Hepatocyte (in vitro differentiated cells): ENCODE measurements around the gene SLC22A23. TPM values are rescaled to one million over a fixed set of nuclear protein-coding genes. Genes with fewer than 3 reads are reported as not detected.

Experiments
- DNase-seq: peaks from one replicate; pipeline ENCODE4 v3.0.0-alpha.2; 2016; ENCODE audit warnings: low spot score
- H2AFZ ChIP-seq: fragments of 200-600 bp; sonication (generic); 2 replicates; pipeline ENCODE4 v1.6.0; 2016; ENCODE audit warnings: antibody characterized with exemption, mild to moderate bottlenecking
- H3K27ac ChIP-seq: fragments of 200-600 bp; sonication (generic); 2 replicates; pipeline ENCODE4 v1.5.1; 2016; ENCODE audit warnings: mild to moderate bottlenecking
- H3K27me3 ChIP-seq: fragments of 200-600 bp; sonication (generic); 2 replicates; pipeline ENCODE4 v1.6.1; 2016
- H3K36me3 ChIP-seq: fragments of 200-600 bp; sonication (generic); replicated peaks from 2 replicates; pipeline ENCODE4 v1.5.1; 2016; ENCODE audit warnings: low read depth; ENCODE audit not compliant: insufficient read depth
- H3K4me1 ChIP-seq: fragments of 200-600 bp; sonication (generic); 2 replicates; pipeline ENCODE4 v1.5.1; 2016; ENCODE audit warnings: mild to moderate bottlenecking, moderate library complexity; ENCODE audit not compliant: insufficient read depth
- H3K4me2 ChIP-seq: fragments of 200-600 bp; sonication (generic); 2 replicates; pipeline ENCODE4 v1.6.0; 2016
- H3K4me3 ChIP-seq: fragments of 200-600 bp; sonication (generic); 2 replicates; pipeline ENCODE4 v1.5.1; 2016; ENCODE audit warnings: mild to moderate bottlenecking
- H3K79me2 ChIP-seq: fragments of 200-600 bp; sonication (generic); 2 replicates; pipeline ENCODE4 v1.6.0; 2017; ENCODE audit warnings: mild to moderate bottlenecking
- H3K9me2 ChIP-seq: fragments of 200-600 bp; sonication (generic); replicated peaks from 2 replicates; pipeline ENCODE4 v1.6.0; 2017; ENCODE audit warnings: mild to moderate bottlenecking; ENCODE audit not compliant: insufficient read depth
- H3K9me3 ChIP-seq: fragments of 200-600 bp; sonication (generic); 2 replicates; pipeline ENCODE4 v1.5.1; 2016; ENCODE audit warnings: low read depth, mild to moderate bottlenecking
- H4K20me1 ChIP-seq: fragments of 200-600 bp; sonication (generic); 2 replicates; pipeline ENCODE4 v1.6.0; 2016; ENCODE audit warnings: mild to moderate bottlenecking; ENCODE audit not compliant: insufficient read depth, poor library complexity, severe bottlenecking
- CTCF ChIP-seq: fragments of 200-600 bp; sonication (generic); IDR thresholded peaks from 2 replicates; pipeline ENCODE4 v1.5.1; 2016; ENCODE audit warnings: antibody characterized with exemption, mild to moderate bottlenecking; ENCODE audit not compliant: poor library complexity
- EZH2 ChIP-seq: fragments of 200-600 bp; sonication (generic); IDR thresholded peaks from 2 replicates; pipeline ENCODE4 v1.6.1; 2016; ENCODE audit warnings: antibody characterized with exemption, mild to moderate bottlenecking, borderline replicate concordance
- EZH2phosphoT487 ChIP-seq: fragments of 200-600 bp; sonication (generic); IDR thresholded peaks from one replicate; pipeline ENCODE4 v1.6.1; 2018; ENCODE audit warnings: antibody characterized with exemption, mild to moderate bottlenecking, low read depth, moderate library complexity; ENCODE audit not compliant: unreplicated experiment, severe bottlenecking
- WGBS: methylation state at CpG from one replicate; pipeline ENCODE4 v1.1.6; 2016; ENCODE audit warnings: low lambda C conversion rate; ENCODE audit errors: missing lambda C conversion rate; 5-methylcytosine and 5-hydroxymethylcytosine counted together
- polyA plus RNA-seq: library from polyadenylated mRNA; unstranded; fragments of >200 nt; fragmentation: Nextera tagmentation; extraction: Ambion mirVana; gene quantifications from 2 replicates; pipeline ENCODE4 v1.2.1, GENCODE V29; 2016
- total RNA-seq: library from RNA; depleted of rRNA; stranded (reverse); fragments of >200 nt; gene quantifications from 2 replicates; pipeline ENCODE4 v1.2.3, GENCODE V29; 2014

Gene SLC22A23
- total and polyA plus RNA-seq, 2 experiments from 2014 or later, result 14.3 to 14.8 TPM

GRCh38 chr6:3355358-3356055, 101.3 kb downstream of the SLC22A23 start:
- Histone ChIP-seq H3K36me3 (no peaks in the 10 kb centered on the region), H3K9me3 (no peaks in the 10 kb centered on the region), H3K4me2 (peak overlapping the region; percentile 69), H3K79me2 (peaks cover 16% of the 10 kb centered on the region), H4K20me1 (no peaks in the 10 kb centered on the region), H3K4me3 (no peak overlapping the region), H2AFZ (peak overlapping the region; percentile 73), H3K4me1 (peaks cover 26% of the 10 kb centered on the region), H3K27me3 (no peaks in the 10 kb centered on the region), H3K9me2 (no peaks in the 10 kb centered on the region), H3K27ac (peak overlapping the region; percentile 89)
- 41% methylated on average over 19 of the region's 20 CpGs for WGBS
- no peak for TF ChIP-seq EZH2phosphoT487
- TF ChIP-seq CTCF, result no peak
- no peak for TF ChIP-seq EZH2
- no peak for DNase-seq

- H4K20me1 ChIP-seq, result no peaks in the 10 kb centered on the region
- H3K36me3 ChIP-seq, result no peaks in the 10 kb centered on the region
- H3K9me3 ChIP-seq, result no peaks in the 10 kb centered on the region
- TF ChIP-seq EZH2phosphoT487 (no peak), EZH2 (no peak), CTCF (no peak)
- 77% methylated on average over 4 of the region's 4 CpGs for WGBS
- H2AFZ ChIP-seq, result no peak overlapping the region
- H3K4me3 ChIP-seq, result no peak overlapping the region
- H3K27ac ChIP-seq, result peak overlapping the region; percentile 89
- H3K4me1 ChIP-seq, result peaks cover 32% of the 10 kb centered on the region
- H3K79me2 ChIP-seq, result peaks cover 16% of the 10 kb centered on the region
- DNase-seq, result no peak
- peak overlapping the region; percentile 69 for H3K4me2 ChIP-seq
- H3K9me2 ChIP-seq, result no peaks in the 10 kb centered on the region
- H3K27me3 ChIP-seq, result no peaks in the 10 kb centered on the region
These were observed 101.9 kb downstream of the SLC22A23 start for GRCh38 chr6:3355011-3355357.

- H3K27me3 ChIP-seq, result no peaks in the 10 kb centered on the region
- no peak overlapping the region for H2AFZ ChIP-seq
- WGBS, result 84% methylated on average over 5 of the region's 5 CpGs
- H3K9me3 ChIP-seq, result no peaks in the 10 kb centered on the region
- peaks cover 13% of the 10 kb centered on the region for H3K79me2 ChIP-seq
- DNase-seq, result no peak
- TF ChIP-seq CTCF, result no peak
- no peak for TF ChIP-seq EZH2phosphoT487
- no peak for TF ChIP-seq EZH2
- H3K4me1 ChIP-seq, result peaks cover 40% of the 10 kb centered on the region
- no peaks in the 10 kb centered on the region for H3K9me2 ChIP-seq
- no peaks in the 10 kb centered on the region for H3K36me3 ChIP-seq
- no peak overlapping the region for H3K4me2 ChIP-seq
- no peak overlapping the region for H3K27ac ChIP-seq
- no peaks in the 10 kb centered on the region for H4K20me1 ChIP-seq
- no peak overlapping the region for H3K4me3 ChIP-seq
These were observed 102.9 kb downstream of the SLC22A23 start for GRCh38 chr6:3353939-3354338.
